GM10266 (cell line): ENCODE data around the gene WNT8A.

ENCODE experiments used
- DNase-seq: peaks from one replicate; pipeline ENCODE4 v3.0.0; 2012; ENCODE audit errors: extremely low spot score
- TF ChIP-seq, protein P1 (sequence below): IDR thresholded peaks from 2 replicates; pipeline ENCODE4 v1.5.1; 2012; ENCODE audit warnings: mild to moderate bottlenecking, low read depth; ENCODE audit not compliant: control insufficient read depth, insufficient read depth; ENCODE audit errors: missing control alignments

WNT8A gene

DNA sequence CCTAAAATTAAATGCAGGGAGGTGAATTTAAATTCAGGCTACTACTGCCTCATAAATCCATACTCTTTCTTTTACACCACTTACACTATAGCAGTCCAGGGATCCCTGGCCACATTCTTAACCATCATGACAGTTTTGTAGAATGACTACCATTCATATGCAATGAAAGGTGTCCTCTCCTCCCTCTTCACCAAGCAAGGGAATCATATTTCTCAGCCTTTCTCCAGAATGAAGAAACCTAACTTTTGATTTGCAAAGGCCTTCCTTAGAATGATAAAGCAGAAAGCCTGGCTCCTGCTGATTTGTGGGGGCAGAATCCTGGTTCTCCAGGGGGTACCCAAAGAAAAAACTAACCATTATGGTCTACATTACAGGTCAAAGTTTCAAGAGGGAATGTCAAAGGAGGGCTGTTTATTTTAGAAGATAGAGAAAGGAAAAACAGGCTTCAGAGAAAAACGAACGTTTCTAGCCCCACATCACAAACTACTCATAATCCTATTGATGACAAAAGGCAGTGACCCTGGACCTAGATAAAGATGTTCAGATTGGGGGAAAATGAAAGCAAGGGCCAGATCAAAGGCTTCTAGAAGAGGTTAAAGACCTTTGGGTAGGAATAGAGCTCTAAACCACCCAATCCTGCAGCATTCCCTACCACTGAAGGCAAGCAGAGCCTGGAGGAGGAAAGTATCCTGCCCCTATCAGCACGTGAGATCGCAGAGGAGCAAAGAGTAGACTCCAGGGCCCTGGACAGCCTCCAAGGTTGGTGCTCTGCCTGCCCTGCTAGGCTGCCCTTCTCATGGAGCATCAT is 11.5 kb downstream of the WNT8A start:
- TF ChIP-seq, protein P1, sequence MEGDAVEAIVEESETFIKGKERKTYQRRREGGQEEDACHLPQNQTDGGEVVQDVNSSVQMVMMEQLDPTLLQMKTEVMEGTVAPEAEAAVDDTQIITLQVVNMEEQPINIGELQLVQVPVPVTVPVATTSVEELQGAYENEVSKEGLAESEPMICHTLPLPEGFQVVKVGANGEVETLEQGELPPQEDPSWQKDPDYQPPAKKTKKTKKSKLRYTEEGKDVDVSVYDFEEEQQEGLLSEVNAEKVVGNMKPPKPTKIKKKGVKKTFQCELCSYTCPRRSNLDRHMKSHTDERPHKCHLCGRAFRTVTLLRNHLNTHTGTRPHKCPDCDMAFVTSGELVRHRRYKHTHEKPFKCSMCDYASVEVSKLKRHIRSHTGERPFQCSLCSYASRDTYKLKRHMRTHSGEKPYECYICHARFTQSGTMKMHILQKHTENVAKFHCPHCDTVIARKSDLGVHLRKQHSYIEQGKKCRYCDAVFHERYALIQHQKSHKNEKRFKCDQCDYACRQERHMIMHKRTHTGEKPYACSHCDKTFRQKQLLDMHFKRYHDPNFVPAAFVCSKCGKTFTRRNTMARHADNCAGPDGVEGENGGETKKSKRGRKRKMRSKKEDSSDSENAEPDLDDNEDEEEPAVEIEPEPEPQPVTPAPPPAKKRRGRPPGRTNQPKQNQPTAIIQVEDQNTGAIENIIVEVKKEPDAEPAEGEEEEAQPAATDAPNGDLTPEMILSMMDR, result no peak
- DNase-seq, result no peak

DNA sequence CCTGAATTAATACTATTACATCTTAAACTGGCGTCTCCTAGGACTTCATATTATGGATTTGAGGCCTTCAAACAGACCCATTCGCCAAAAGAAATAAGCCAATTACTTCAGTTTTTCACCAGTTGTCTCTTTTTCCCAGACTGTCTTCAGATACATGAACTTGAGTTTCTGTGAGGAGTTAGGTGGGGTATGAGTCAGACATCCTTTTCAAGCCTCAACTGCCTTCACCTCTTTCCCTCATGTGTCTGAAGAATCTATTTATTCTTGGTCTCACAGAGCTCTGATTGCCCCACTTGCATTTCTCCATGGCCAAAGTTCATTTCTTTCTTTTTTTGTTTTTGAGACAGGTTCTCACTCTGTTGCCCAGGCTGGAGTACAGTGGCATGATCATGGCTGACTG is 12.5 kb downstream of the WNT8A start:
- TF ChIP-seq, protein P1, result no peak

DNA sequence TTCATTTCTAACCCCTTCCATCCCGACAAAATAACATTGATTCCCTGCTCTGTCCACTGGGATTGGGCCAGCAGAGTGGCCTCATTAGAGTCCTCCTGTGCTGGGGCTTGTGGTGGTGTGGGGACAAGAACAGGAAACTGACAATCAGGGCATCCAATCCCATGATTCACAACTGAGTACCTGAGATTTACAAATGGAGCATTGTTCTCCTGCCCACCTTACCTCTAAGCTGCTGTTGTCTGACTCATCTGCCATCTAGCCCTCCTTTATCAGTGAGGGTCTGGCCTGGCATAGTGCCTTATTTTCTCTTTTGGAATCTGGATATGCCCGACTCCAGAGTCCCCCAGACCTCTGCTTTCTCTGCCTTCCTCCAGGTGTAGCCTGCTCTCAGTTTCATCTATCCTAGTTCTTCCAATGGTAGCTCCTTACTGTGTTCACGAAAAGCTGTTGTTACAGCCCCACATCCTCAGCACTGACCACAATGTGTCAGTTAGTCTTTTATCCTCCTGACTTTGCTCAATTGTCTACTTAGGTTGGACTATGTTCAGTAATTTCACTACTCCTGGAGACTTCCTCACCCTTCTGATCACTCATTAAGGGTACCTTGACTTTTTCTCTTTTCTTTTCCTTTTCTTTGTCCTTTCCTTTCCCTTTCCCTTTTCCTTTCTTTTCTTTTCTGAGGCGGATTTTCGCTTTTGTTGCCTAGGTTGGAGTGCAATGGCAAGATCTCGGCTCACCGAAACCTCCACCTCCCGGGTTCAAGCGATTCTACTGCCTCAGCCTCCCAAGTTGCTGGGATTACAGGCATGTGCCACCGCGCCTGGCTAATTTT is 13.4 kb downstream of the WNT8A start:
- DNase-seq, result no peak
- TF ChIP-seq, protein P1, result no peak

More for the DNA sequence above, 12.5 kb downstream of the WNT8A start:
- no peak for DNase-seq

DNA sequence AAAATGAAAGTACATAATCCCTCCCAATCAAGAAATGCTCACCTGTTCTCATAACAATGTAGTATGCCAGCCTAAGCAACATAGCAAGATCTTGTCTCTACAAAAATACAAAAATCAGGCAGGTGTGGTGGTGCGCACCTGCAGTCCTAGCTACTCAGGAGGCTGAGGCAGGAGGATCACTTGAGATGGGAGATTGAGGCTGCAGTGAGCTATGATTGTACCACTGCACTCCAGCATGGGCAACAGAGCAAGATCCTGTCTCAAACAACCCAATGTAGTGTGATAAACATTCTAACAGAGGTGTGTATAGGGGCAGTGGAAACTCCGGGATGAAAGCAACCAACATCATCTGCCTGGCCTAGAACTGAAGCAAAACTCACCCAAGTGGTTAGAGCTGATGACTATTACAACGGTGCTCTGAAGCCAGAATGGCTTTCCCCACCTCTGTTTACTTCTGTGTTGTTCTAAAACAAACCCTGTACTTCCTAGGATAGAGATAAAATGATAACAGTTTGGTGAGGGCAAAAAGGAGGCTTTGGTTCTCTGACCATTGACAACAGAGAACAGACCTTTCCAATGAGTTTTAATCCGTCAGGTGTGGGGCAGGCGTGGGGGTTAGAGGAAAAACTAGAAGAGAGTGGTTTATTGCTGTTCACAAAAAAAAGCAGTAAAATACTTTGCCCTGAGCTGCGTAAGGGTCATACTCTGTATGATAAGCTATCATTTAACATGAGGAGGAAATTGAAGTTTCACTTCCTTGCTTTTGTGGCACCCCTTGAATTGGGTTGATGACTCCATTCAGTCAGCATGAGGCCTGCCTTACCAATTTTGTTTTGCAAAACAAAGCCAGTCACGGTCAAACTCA is 18.9 kb downstream of the WNT8A start:
- DNase-seq, result no peak
- TF ChIP-seq, protein P1, result no peak

DNA sequence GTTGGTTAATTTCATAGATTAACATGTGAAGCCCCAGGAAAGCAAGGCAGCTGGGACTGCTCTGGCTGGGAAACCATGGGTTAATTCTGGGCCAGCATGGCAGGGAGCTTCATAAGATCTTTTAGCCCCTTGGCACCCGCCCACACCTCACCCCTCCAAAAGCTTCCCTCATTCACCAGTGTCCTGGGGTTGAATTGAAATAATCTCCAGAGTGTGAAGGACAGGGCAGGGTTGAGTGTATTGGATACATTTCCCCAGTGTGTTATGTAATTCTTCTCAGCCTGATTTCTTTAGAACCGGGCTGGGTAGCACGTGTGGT is 19.4 kb downstream of the WNT8A start:
- no peak for DNase-seq
- TF ChIP-seq, protein P1, result no peak

DNA sequence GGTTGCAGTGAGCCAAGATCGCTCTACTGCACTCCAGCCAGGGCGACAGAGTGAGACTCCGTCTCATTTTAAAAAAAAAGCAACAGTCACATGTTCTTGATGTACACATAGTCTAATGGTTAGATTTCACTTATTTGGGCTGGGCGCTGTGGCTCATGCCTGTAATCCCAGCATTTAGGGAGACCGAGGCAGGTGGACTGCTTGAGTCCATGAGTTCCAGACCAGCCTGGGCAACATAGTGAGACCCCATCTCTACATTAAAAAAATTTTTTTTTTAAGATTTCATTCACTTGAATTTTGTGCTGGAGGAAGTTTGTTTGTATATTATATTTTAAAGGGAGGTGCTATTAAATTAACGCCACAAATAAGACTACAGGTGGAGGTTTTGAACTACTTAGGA is 21.9 kb downstream of the WNT8A start:
- TF ChIP-seq, protein P1, result no peak
- no peak for DNase-seq
